HepG2 (cell line): ENCODE data around the gene TMEM19. TPM values are rescaled to one million over a fixed set of nuclear protein-coding genes. Genes with fewer than 3 reads are reported as not detected.
"Not testable (repeated sequence)": the region's sequence is repeated elsewhere in the genome, so short reads cannot be mapped to it uniquely, and the experiment has no call there.

Source experiments
- ATAC-seq: fragments of 200-7000 bp; cut with Tn5 transposase; 3 replicates; pipeline ENCODE4 v1.9.1; 2020; ENCODE audit warnings: mild to moderate bottlenecking, moderate library complexity
- BruUV-seq: library from RNA; stranded (reverse); fragments of 400-500 nt; replicated peaks from 2 replicates; lab custom pipeline; 2021; lab: Mats Ljungman, UMichigan
- CTCF ChIA-PET: fragments of 300-600 bp; formaldehyde crosslinking; extraction: SDS; loops from one replicate; lab custom pipeline; 2021; ENCODE audit warnings: low total read pairs, inconsistent platforms, low intra/inter-chr PET ratio; lab: Yijun Ruan, JAX
- POLR2A ChIA-PET: fragments of 350-600 bp; sonication (Branson Sonifier 250); formaldehyde crosslinking; loops from one replicate; lab custom pipeline; 2020; ENCODE audit warnings: antibody characterized with exemption, inconsistent platforms; lab: Yijun Ruan, JAX
- DNase-seq: peaks from one replicate; pipeline ENCODE4 v3.0.0-alpha.2; 2015; ENCODE audit warnings: low spot score
- FAIRE-seq: peaks from 3 replicates; lab custom pipeline; 2011; peaks lifted over from hg19 to GRCh38; lab: Jason Lieb, UNC
- H2AFZ ChIP-seq: one replicate; pipeline ENCODE4 v1.6.1; 2011; ENCODE audit warnings: low read length, inconsistent platforms
- H3K27ac ChIP-seq: fragments of 300-600 bp; 3 replicates; pipeline ENCODE4 v1.8.0; 2011; ENCODE audit warnings: mixed run types, mild to moderate bottlenecking, mixed read lengths, low read length, inconsistent platforms; ENCODE audit not compliant: insufficient read depth; ENCODE audit errors: extremely low read length
- H3K27me3 ChIP-seq, 2 experiments: fragments of 200-600 bp in 1 of 2; 2 replicates in 1 of 2; 3 replicates in 1 of 2; pipeline versions ENCODE4 v1.6.0 to v1.8.0; 2011; ENCODE audit warnings: low read length in 2 of 2, mild to moderate bottlenecking in 2 of 2, moderate library complexity in 2 of 2, inconsistent platforms in 1 of 2; ENCODE audit not compliant: insufficient read depth in 2 of 2, control insufficient read depth in 1 of 2
- H3K36me3 ChIP-seq, 2 experiments: fragments of 200-600 bp in 1 of 2; replicated peaks in 1 of 2; 2 replicates in 1 of 2; 3 replicates in 1 of 2; pipeline versions ENCODE4 v1.5.1 to v1.8.0; 2011; ENCODE audit warnings: low read length in 2 of 2, inconsistent platforms in 1 of 2; ENCODE audit not compliant: insufficient read depth in 2 of 2, control insufficient read depth in 1 of 2
- H3K4me1 ChIP-seq: 2 replicates; pipeline ENCODE4 v1.5.1; 2012; ENCODE audit warnings: low read length, inconsistent platforms; ENCODE audit not compliant: insufficient read depth
- H3K4me2 ChIP-seq: 2 replicates; pipeline ENCODE4 v1.6.0; 2011; ENCODE audit warnings: low read depth, low read length, inconsistent platforms
- H3K4me3 ChIP-seq, 3 experiments: fragments of 200-600 bp in 1 of 3; sonication (generic), shearing (Covaris generic) in 1 of 3; replicated peaks in 1 of 3; 2 replicates each; pipeline ENCODE4 v1.5.1; 2011 to 2016; ENCODE audit warnings: low read length in 3 of 3, inconsistent platforms in 2 of 3, low read depth in 2 of 3, mild to moderate bottlenecking in 2 of 3, control low read depth in 1 of 3, mixed read lengths in 1 of 3; ENCODE audit not compliant: insufficient read depth in 1 of 3
- H3K79me2 ChIP-seq: one replicate; pipeline ENCODE4 v1.6.1; 2011; ENCODE audit warnings: low read length, inconsistent platforms; ENCODE audit not compliant: insufficient read depth
- H3K9ac ChIP-seq: 2 replicates; pipeline ENCODE4 v1.6.0; 2011; ENCODE audit warnings: mild to moderate bottlenecking, low read depth, low read length, inconsistent platforms; ENCODE audit not compliant: insufficient read depth
- H3K9me3 ChIP-seq: 2 replicates; pipeline ENCODE4 v1.5.1; 2012; ENCODE audit warnings: mild to moderate bottlenecking, low read length
- H4K20me1 ChIP-seq: 2 replicates; pipeline ENCODE4 v1.6.0; 2011; ENCODE audit warnings: inconsistent platforms, mild to moderate bottlenecking, low read length, moderate library complexity; ENCODE audit not compliant: insufficient read depth
- FOXP1 ChIP-seq, 2 experiments: fragments of 450-650 bp in 1 of 2; IDR thresholded peaks; 2 replicates each; pipeline ENCODE4 v1.6.1; 2017 to 2018; ENCODE audit warnings: antibody characterized with exemption in 1 of 2
- ZMYM4 ChIP-seq: sonication (generic); formaldehyde crosslinking; IDR thresholded peaks from 2 replicates; pipeline ENCODE4 v1.8.1; 2023; ENCODE audit warnings: mild to moderate bottlenecking, missing genetic modification reagents
- WGBS: methylation state at CpG from one replicate; pipeline ENCODE4 v1.1.6; 2017; ENCODE audit warnings: low lambda C conversion rate; 5-methylcytosine and 5-hydroxymethylcytosine counted together
- in situ Hi-C: cut with HindIII; loops from 2 replicates; pipeline ENCODE4 v1.10.0; 2017; ENCODE audit warnings: low pct_unique_long_range_greater_than_20kb; ENCODE audit not compliant: extremely low pct_ligation_motif_present
- intact Hi-C: fragments of 100-400 bp; cut with micrococcal nuclease; formaldehyde crosslinking; loops from one replicate; pipeline ENCODE4 v1.10.0; 2022; ENCODE audit not compliant: unreplicated experiment
- polyA plus RNA-seq, 8 experiments: library from polyadenylated mRNA; depleted of rRNA in 3 of 8; stranded (reverse) in 7 of 8; unstranded in 1 of 8; fragments of >200 nt; fragmentation: Illumina TruSeq in 4 of 8; extraction: Trizol in 4 of 8; gene quantifications; 2 replicates each; pipeline versions ENCODE4 v1.2.1 to v1.2.3, GENCODE V29; 2011 to 2016; ENCODE audit warnings: low read depth in 4 of 8, missing spikeins in 1 of 8, mixed read lengths in 1 of 8; ENCODE audit not compliant: insufficient read depth in 1 of 8
- total RNA-seq, 5 experiments: library from RNA; depleted of rRNA; stranded (reverse); fragments of >200 nt; fragmentation: Illumina TruSeq; extraction: Trizol; gene quantifications; 2 replicates each; pipeline ENCODE4 v1.2.3, GENCODE V29; 2016; ENCODE audit warnings: low read depth in 1 of 5
- TF ChIP-seq, protein P1 (sequence below): sonication (generic); formaldehyde crosslinking; IDR thresholded peaks from 2 replicates; pipeline ENCODE4 v1.4.0; 2020; ENCODE audit warnings: mild to moderate bottlenecking, missing genetic modification reagents, borderline replicate concordance

The TMEM19 gene
- total and polyA plus RNA-seq, 2 of the 13 experiments (the other 11 are each of a cell fraction or from before 2014, with no cell fraction given): 16.9 to 22.5 TPM

- ChIA-PET CTCF (no interaction called here), POLR2A (interaction anchor here (2.0 kb wide), 1 partner anchor 10 kb away, joined by 14 read pairs; the partner anchor contains the start of gene TMEM19)
- Histone ChIP-seq H2AFZ (no peak overlapping the region), H3K9ac (no peak overlapping the region), H3K4me3 (no peak overlapping the region), H3K9me3 (no peaks in the 10 kb centered on the region), H4K20me1 (no peaks in the 10 kb centered on the region), H3K79me2 (no peaks in the 10 kb centered on the region), H3K27ac (no peak overlapping the region), H3K36me3 (peaks cover 3 to 24% of the 10 kb centered on the region in 2 experiments; a peak in 4 of 5 replicates), H3K27me3 (no peaks in the 10 kb centered on the region), H3K4me2 (no peak overlapping the region), H3K4me1 (peaks cover 21% of the 10 kb centered on the region)
- no TSS peak for BruUV-seq
- DNase-seq (no peak), ATAC-seq (no peak), FAIRE-seq (no peak)
- in situ Hi-C loops: no loop called here
- TF ChIP-seq, protein P1, sequence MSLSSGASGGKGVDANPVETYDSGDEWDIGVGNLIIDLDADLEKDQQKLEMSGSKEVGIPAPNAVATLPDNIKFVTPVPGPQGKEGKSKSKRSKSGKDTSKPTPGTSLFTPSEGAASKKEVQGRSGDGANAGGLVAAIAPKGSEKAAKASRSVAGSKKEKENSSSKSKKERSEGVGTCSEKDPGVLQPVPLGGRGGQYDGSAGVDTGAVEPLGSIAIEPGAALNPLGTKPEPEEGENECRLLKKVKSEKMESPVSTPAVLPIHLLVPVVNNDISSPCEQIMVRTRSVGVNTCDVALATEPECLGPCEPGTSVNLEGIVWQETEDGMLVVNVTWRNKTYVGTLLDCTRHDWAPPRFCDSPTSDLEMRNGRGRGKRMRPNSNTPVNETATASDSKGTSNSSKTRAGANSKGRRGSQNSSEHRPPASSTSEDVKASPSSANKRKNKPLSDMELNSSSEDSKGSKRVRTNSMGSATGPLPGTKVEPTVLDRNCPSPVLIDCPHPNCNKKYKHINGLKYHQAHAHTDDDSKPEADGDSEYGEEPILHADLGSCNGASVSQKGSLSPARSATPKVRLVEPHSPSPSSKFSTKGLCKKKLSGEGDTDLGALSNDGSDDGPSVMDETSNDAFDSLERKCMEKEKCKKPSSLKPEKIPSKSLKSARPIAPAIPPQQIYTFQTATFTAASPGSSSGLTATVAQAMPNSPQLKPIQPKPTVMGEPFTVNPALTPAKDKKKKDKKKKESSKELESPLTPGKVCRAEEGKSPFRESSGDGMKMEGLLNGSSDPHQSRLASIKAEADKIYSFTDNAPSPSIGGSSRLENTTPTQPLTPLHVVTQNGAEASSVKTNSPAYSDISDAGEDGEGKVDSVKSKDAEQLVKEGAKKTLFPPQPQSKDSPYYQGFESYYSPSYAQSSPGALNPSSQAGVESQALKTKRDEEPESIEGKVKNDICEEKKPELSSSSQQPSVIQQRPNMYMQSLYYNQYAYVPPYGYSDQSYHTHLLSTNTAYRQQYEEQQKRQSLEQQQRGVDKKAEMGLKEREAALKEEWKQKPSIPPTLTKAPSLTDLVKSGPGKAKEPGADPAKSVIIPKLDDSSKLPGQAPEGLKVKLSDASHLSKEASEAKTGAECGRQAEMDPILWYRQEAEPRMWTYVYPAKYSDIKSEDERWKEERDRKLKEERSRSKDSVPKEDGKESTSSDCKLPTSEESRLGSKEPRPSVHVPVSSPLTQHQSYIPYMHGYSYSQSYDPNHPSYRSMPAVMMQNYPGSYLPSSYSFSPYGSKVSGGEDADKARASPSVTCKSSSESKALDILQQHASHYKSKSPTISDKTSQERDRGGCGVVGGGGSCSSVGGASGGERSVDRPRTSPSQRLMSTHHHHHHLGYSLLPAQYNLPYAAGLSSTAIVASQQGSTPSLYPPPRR (CRISPR knock-in tag): no peak
- WGBS: 65% methylated on average over 1 of the region's 1 CpG
- intact Hi-C loops: no loop called here
These were observed 9.9 kb downstream of the TMEM19 start for GRCh38 chr12:71695782-71696181.

- H3K27ac ChIP-seq; H3K4me2 ChIP-seq; intact Hi-C loops; CTCF ChIA-PET; H3K4me3 ChIP-seq; H3K4me1 ChIP-seq; H4K20me1 ChIP-seq; DNase-seq; H3K9me3 ChIP-seq; in situ Hi-C loops; H3K9ac ChIP-seq; FAIRE-seq; BruUV-seq; H3K27me3 ChIP-seq; H3K79me2 ChIP-seq; TF ChIP-seq FOXP1 (IDR thresholded peaks at IDR 0.05): not testable (repeated sequence)
- 76% methylated on average over 8 of the region's 8 CpGs for WGBS
- POLR2A ChIA-PET: interaction anchor here (0.9 kb wide), 1 partner anchor 18 kb away, joined by 4 read pairs; no protein-coding TSS in a partner anchor
- peaks cover 3 to 23% of the 10 kb centered on the region in 2 experiments; a peak in 4 of 5 replicates for H3K36me3 ChIP-seq
- TF ChIP-seq FOXP1 (CRISPR knock-in tag; IDR thresholded peaks at IDR 0.05) (peak; percentile 48; the same call in 1 of the 2 replicates), ZMYM4 (0 out of 2 replicates have a peak, but pooled peaks have one; percentile 13)
- TF ChIP-seq, all 625 proteins: peak for 2; not testable (repeated sequence) for 623
- not testable (repeated sequence) for ATAC-seq, H2AFZ ChIP-seq
These were observed 16.3 kb downstream of the TMEM19 start for GRCh38 chr12:71702181-71702580.
